Measurements from ENCODE around the gene DAGLA.
"Not testable (repeated sequence)": the region's sequence is repeated elsewhere in the genome, so short reads cannot be mapped to it uniquely, and the experiment has no call there.

The DAGLA gene

GRCh38 chr11:61670626-61671025 is 9.6 kb upstream of the DAGLA start:
- Histone ChIP-seq H3K27ac (ENCODE audit: low read depth, low read length, poor library complexity, severe bottlenecking) (no peak overlapping the region), H3K4me2 (ENCODE audit: low read length) (no peak overlapping the region), H2AFZ (ENCODE audit: low read length) (no peak overlapping the region), H3K27me3 (ENCODE audit: insufficient read depth, low read length) (peaks cover 6% of the 10 kb centered on the region; the same call in 1 of the 2 replicates), H3K9ac (ENCODE audit: low read length) (no peak overlapping the region), H4K20me1 (ENCODE audit: insufficient read depth, low read length) (no peaks in the 10 kb centered on the region), H3K79me2 (ENCODE audit: insufficient read depth, low read length) (no peaks in the 10 kb centered on the region), H3K9me3 (ENCODE audit: low read length) (no peaks in the 10 kb centered on the region), H3K4me1 (ENCODE audit: insufficient read depth, low read length, severe bottlenecking) (no peaks in the 10 kb centered on the region), H3F3A (ENCODE audit: insufficient read depth, low read length) (no peaks in the 10 kb centered on the region), H3K9me2 (ENCODE audit: low read depth, low read length) (no peaks in the 10 kb centered on the region), H3K4me3 (ENCODE audit: low read depth, low read length, poor library complexity, severe bottlenecking) (no peak overlapping the region), H3K36me3 (ENCODE audit: insufficient read depth, low read length) (no peaks in the 10 kb centered on the region)
- TF ChIP-seq, protein P1, sequence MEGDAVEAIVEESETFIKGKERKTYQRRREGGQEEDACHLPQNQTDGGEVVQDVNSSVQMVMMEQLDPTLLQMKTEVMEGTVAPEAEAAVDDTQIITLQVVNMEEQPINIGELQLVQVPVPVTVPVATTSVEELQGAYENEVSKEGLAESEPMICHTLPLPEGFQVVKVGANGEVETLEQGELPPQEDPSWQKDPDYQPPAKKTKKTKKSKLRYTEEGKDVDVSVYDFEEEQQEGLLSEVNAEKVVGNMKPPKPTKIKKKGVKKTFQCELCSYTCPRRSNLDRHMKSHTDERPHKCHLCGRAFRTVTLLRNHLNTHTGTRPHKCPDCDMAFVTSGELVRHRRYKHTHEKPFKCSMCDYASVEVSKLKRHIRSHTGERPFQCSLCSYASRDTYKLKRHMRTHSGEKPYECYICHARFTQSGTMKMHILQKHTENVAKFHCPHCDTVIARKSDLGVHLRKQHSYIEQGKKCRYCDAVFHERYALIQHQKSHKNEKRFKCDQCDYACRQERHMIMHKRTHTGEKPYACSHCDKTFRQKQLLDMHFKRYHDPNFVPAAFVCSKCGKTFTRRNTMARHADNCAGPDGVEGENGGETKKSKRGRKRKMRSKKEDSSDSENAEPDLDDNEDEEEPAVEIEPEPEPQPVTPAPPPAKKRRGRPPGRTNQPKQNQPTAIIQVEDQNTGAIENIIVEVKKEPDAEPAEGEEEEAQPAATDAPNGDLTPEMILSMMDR (IDR thresholded peaks at IDR 0.05; ENCODE audit: low read length), result no peak

DNA sequence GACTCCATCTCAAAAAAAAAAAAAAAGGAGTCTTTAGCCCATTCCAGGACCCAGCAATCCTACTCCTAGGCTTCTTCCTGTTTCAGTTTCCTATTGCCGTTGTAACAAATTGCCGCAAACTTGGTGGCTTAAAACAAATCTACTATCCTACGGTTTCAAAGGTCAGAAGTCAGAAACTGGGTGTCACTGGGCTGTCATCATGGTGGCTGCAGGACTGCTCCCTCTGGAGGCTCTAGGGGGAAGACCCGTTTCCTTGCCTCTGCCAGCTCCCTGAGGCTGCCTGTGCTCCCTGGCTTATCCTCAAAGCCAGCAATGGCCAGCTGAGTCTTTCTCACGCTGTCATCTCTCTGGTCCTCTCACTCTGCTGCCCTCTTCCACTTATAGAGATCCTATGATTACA is 8.7 kb upstream of the DAGLA start:
- no peaks in the 10 kb centered on the region for H4K20me1 ChIP-seq (ENCODE audit: insufficient read depth, low read length)
- H3K9me3 ChIP-seq (ENCODE audit: low read length), result no peaks in the 10 kb centered on the region
- H3K27me3 ChIP-seq (ENCODE audit: insufficient read depth, low read length), result peaks cover 6% of the 10 kb centered on the region; the same call in 1 of the 2 replicates
- TF ChIP-seq, protein P1 (IDR thresholded peaks at IDR 0.05; ENCODE audit: low read length), result no peak
- no peak for TF ChIP-seq EZH2 (IDR thresholded peaks at IDR 0.05; ENCODE audit: borderline replicate concordance, low read length)
- H3K4me2 ChIP-seq (ENCODE audit: low read length), result no peak overlapping the region
- no peaks in the 10 kb centered on the region for H3K4me1 ChIP-seq (ENCODE audit: insufficient read depth, low read length, severe bottlenecking)
- H3K4me3 ChIP-seq (ENCODE audit: low read depth, low read length, poor library complexity, severe bottlenecking), result no peak overlapping the region
- no peak overlapping the region for H2AFZ ChIP-seq (ENCODE audit: low read length)
- H3K9ac ChIP-seq (ENCODE audit: low read length), result no peak overlapping the region
- H3K36me3 ChIP-seq (ENCODE audit: insufficient read depth, low read length), result no peaks in the 10 kb centered on the region
- H3K27ac ChIP-seq (ENCODE audit: low read depth, low read length, poor library complexity, severe bottlenecking), result no peak overlapping the region
- H3K79me2 ChIP-seq (ENCODE audit: insufficient read depth, low read length), result no peaks in the 10 kb centered on the region
- no peaks in the 10 kb centered on the region for H3F3A ChIP-seq (ENCODE audit: insufficient read depth, low read length)
- H3K9me2 ChIP-seq (ENCODE audit: low read depth, low read length), result no peaks in the 10 kb centered on the region

DNA sequence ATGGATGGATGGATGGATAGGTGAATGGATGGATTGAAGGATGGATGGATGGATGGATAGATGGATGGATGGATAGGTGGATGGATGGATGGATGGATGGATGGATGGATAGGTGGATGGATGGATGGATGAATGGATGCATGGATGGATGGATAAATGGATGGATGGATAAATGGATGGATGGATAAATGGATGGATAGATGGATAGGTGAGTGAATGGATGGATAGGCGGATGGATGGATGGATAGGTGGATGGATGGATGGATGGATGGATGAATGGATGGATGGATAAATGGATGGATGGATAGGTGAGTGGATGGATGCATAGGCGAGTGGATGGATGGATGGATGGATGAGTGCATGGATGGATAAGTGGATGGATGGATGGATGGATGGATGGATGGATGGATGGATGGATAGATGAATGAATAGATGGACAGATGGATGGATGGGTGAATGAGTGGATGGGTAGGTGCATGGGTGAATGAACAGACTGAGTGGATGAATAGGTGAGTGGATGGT is 6.2 kb upstream of the DAGLA start:
- H3K9me3 ChIP-seq (ENCODE audit: low read length); H2AFZ ChIP-seq (ENCODE audit: low read length); H3K9me2 ChIP-seq (ENCODE audit: low read depth, low read length); H3K4me1 ChIP-seq (ENCODE audit: insufficient read depth, low read length, severe bottlenecking); H4K20me1 ChIP-seq (ENCODE audit: insufficient read depth, low read length); H3K4me3 ChIP-seq (ENCODE audit: low read depth, low read length, poor library complexity, severe bottlenecking); H3K27ac ChIP-seq (ENCODE audit: low read depth, low read length, poor library complexity, severe bottlenecking); H3F3A ChIP-seq (ENCODE audit: insufficient read depth, low read length); H3K4me2 ChIP-seq (ENCODE audit: low read length); H3K79me2 ChIP-seq (ENCODE audit: insufficient read depth, low read length); H3K9ac ChIP-seq (ENCODE audit: low read length); H3K36me3 ChIP-seq (ENCODE audit: insufficient read depth, low read length); H3K27me3 ChIP-seq (ENCODE audit: insufficient read depth, low read length): not testable (repeated sequence)

DNA sequence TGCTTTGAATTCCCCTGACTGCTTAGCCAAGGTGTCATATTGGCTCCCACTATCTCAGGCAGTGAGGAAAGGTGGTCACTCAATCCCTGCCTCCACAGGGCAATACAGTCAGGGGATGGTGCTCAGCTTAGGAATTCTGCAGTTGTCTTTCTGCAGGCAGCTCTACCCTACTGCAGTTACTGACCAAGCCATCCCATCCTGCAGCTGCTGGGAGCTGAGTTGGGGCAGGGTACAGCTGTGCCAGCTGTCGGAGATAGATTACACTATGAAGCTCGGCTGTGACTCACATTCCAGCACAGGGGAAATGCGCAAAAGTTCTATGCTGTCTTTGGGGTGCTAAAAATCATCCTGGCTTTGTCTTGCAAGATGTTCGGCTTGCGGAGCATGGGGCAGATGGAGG is 4.4 kb upstream of the DAGLA start:
- no peaks in the 10 kb centered on the region for H3K9me2 ChIP-seq (ENCODE audit: low read depth, low read length)
- peaks cover 1% of the 10 kb centered on the region; the same call in 1 of the 2 replicates for H3K27me3 ChIP-seq (ENCODE audit: insufficient read depth, low read length)
- TF ChIP-seq, protein P1 (IDR thresholded peaks at IDR 0.05; ENCODE audit: low read length), result no peak
- no peak for TF ChIP-seq EZH2 (IDR thresholded peaks at IDR 0.05; ENCODE audit: borderline replicate concordance, low read length)
- no peaks in the 10 kb centered on the region for H3K4me1 ChIP-seq (ENCODE audit: insufficient read depth, low read length, severe bottlenecking)
- no peak overlapping the region for H3K4me3 ChIP-seq (ENCODE audit: low read depth, low read length, poor library complexity, severe bottlenecking)
- no peak overlapping the region for H2AFZ ChIP-seq (ENCODE audit: low read length)
- H3K9me3 ChIP-seq (ENCODE audit: low read length), result no peaks in the 10 kb centered on the region
- H3K9ac ChIP-seq (ENCODE audit: low read length), result no peak overlapping the region
- no peak overlapping the region for H3K27ac ChIP-seq (ENCODE audit: low read depth, low read length, poor library complexity, severe bottlenecking)
- no peaks in the 10 kb centered on the region for H3K79me2 ChIP-seq (ENCODE audit: insufficient read depth, low read length)
- H3K36me3 ChIP-seq (ENCODE audit: insufficient read depth, low read length), result no peaks in the 10 kb centered on the region
- no peaks in the 10 kb centered on the region for H3F3A ChIP-seq (ENCODE audit: insufficient read depth, low read length)
- H3K4me2 ChIP-seq (ENCODE audit: low read length), result no peak overlapping the region
- no peaks in the 10 kb centered on the region for H4K20me1 ChIP-seq (ENCODE audit: insufficient read depth, low read length)

All from OCI-LY1 (cell line).